ENCODE data around the gene KIFAP3. TPM values are rescaled to one million over a fixed set of nuclear protein-coding genes. Genes with fewer than 3 reads are reported as not detected.

Gene KIFAP3
- total RNA-seq, 2 experiments from 2014 or later = 10.5 to 12.5 TPM

- ChIA-PET CTCF (ENCODE audit: unreplicated experiment) (no interaction called here), POLR2A (no interaction called here)
- H3K36me3 ChIP-seq (ENCODE audit: insufficient read depth, low read length) = no peaks in the 10 kb centered on the region
- H3K27ac ChIP-seq (ENCODE audit: low read depth, low read length, poor library complexity, severe bottlenecking) = no peak overlapping the region
- BruUV-seq (replicated peaks) = no TSS peak
- H3K4me3 ChIP-seq (ENCODE audit: low read depth, low read length, poor library complexity, severe bottlenecking) = no peak overlapping the region
- DNase-seq (ENCODE audit: low spot score) = no peak
- no peaks in the 10 kb centered on the region for H3K9me2 ChIP-seq (ENCODE audit: insufficient read depth, low read length)
- H2AFZ ChIP-seq (ENCODE audit: low read length) = no peak overlapping the region
- H3K4me1 ChIP-seq (ENCODE audit: insufficient read depth, low read length, poor library complexity, severe bottlenecking) = peaks cover 23% of the 10 kb centered on the region
- intact Hi-C loops (cut with micrococcal nuclease; ENCODE audit: unreplicated experiment) = no loop called here
- H3K4me2 ChIP-seq (ENCODE audit: low read length) = no peak overlapping the region
- no peak for TF ChIP-seq EZH2phosphoT487 (IDR thresholded peaks at IDR 0.05; ENCODE audit: borderline replicate concordance, low read depth, low read length)
- no peak for TF ChIP-seq CTCF (conservative IDR thresholded peaks at IDR 0.05; ENCODE audit: low read length)
- H3K79me2 ChIP-seq (ENCODE audit: insufficient read depth, low read depth, low read length) = peaks cover 16% of the 10 kb centered on the region; the same call in 1 of the 2 replicates
- H3K9me3 ChIP-seq (ENCODE audit: low read length) = no peaks in the 10 kb centered on the region
- H4K20me1 ChIP-seq (ENCODE audit: insufficient read depth, low read length) = no peaks in the 10 kb centered on the region
Observed at GRCh38 chr1:169896013-169896412, 178.5 kb downstream of the KIFAP3 start.

GRCh38 chr1:169894424-169895145 lies 179.9 kb downstream of the KIFAP3 start:
- Histone ChIP-seq H3K4me2 (ENCODE audit: low read length) (peak overlapping the region; percentile 87), H3K9me2 (ENCODE audit: insufficient read depth, low read length) (no peaks in the 10 kb centered on the region), H3K9me3 (ENCODE audit: low read length) (no peaks in the 10 kb centered on the region), H3K4me1 (ENCODE audit: insufficient read depth, low read length, poor library complexity, severe bottlenecking) (peaks cover 27% of the 10 kb centered on the region), H3K79me2 (ENCODE audit: insufficient read depth, low read depth, low read length) (peaks cover 16% of the 10 kb centered on the region; the same call in 1 of the 2 replicates), H4K20me1 (ENCODE audit: insufficient read depth, low read length) (no peaks in the 10 kb centered on the region), H3K36me3 (ENCODE audit: insufficient read depth, low read length) (no peaks in the 10 kb centered on the region), H3K27ac (ENCODE audit: low read depth, low read length, poor library complexity, severe bottlenecking) (peak overlapping the region; percentile 64), H3K4me3 (ENCODE audit: low read depth, low read length, poor library complexity, severe bottlenecking) (peak overlapping the region; percentile 81), H2AFZ (ENCODE audit: low read length) (peak overlapping the region; percentile 98)
- CTCF ChIA-PET (ENCODE audit: unreplicated experiment) = interaction anchor here (1.0 to 1.1 kb wide), 3 partner anchors 26 to 180 kb away, joined by 3 read pairs; partner anchors contain the start of gene KIFAP3
- peak; percentile 6 for DNase-seq (ENCODE audit: low spot score)
- POLR2A ChIA-PET = interaction anchor here (0.6 to 2.8 kb wide), 7 partner anchors 12 to 100 kb away, joined by 3 to 24 read pairs (median 3); partner anchors contain the start of gene METTL18
- BruUV-seq (replicated peaks) = TSS peak; percentile 100
- intact Hi-C loops (cut with micrococcal nuclease; ENCODE audit: unreplicated experiment) = loop anchor here (5.0 kb wide), 3 partner anchors 197 to 787 kb away; partner anchors contain the start of genes ATP1B1 and GORAB
- TF ChIP-seq EZH2phosphoT487 (IDR thresholded peaks at IDR 0.05; ENCODE audit: borderline replicate concordance, low read depth, low read length) (no peak), CTCF (conservative IDR thresholded peaks at IDR 0.05; ENCODE audit: low read length) (no peak)

Measured in OCI-LY7 (cell line).